ENCODE measurements around the gene ZNF785.

ZNF785 gene

DNA sequence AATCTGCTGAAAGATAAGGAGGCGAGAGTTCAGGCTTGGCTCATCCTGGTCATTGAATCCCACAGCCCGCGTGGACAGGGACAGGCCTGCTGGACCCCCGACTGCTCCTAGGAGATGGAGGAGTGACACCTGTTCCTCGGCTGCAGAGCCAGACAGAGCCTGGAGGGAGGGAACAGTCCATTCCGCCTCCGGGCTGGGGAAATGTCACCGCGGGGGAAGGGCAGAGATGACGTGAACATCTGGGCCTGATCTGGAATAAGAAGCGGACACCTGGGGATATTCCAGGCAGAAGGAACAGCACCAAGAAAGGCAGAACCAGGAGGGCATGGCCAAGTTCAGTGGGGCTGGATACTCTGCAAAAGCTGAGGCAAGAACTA lies 52.4 kb downstream of the ZNF785 start:
- H3K27ac ChIP-seq, result no peak overlapping the region
- H3K36me3 ChIP-seq (ENCODE audit: control insufficient read depth, insufficient read depth, low read length), result no peaks in the 10 kb centered on the region
- TF ChIP-seq, protein P1, sequence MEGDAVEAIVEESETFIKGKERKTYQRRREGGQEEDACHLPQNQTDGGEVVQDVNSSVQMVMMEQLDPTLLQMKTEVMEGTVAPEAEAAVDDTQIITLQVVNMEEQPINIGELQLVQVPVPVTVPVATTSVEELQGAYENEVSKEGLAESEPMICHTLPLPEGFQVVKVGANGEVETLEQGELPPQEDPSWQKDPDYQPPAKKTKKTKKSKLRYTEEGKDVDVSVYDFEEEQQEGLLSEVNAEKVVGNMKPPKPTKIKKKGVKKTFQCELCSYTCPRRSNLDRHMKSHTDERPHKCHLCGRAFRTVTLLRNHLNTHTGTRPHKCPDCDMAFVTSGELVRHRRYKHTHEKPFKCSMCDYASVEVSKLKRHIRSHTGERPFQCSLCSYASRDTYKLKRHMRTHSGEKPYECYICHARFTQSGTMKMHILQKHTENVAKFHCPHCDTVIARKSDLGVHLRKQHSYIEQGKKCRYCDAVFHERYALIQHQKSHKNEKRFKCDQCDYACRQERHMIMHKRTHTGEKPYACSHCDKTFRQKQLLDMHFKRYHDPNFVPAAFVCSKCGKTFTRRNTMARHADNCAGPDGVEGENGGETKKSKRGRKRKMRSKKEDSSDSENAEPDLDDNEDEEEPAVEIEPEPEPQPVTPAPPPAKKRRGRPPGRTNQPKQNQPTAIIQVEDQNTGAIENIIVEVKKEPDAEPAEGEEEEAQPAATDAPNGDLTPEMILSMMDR (IDR thresholded peaks at IDR 0.05), result no peak
- H3K4me2 ChIP-seq (ENCODE audit: low read length), result no peak overlapping the region
- H3K9me3 ChIP-seq (ENCODE audit: control insufficient read depth, low read length), result no peaks in the 10 kb centered on the region
- no peak overlapping the region for H2AFZ ChIP-seq
- no peak overlapping the region for H3K9ac ChIP-seq
- peaks cover 12% of the 10 kb centered on the region for H3K79me2 ChIP-seq
- peaks cover 12% of the 10 kb centered on the region for H3K4me1 ChIP-seq
- H3K27me3 ChIP-seq (ENCODE audit: control insufficient read depth, insufficient read depth, low read length), result no peaks in the 10 kb centered on the region
- no peak overlapping the region for H3K4me3 ChIP-seq (ENCODE audit: low read depth, low read length)

DNA sequence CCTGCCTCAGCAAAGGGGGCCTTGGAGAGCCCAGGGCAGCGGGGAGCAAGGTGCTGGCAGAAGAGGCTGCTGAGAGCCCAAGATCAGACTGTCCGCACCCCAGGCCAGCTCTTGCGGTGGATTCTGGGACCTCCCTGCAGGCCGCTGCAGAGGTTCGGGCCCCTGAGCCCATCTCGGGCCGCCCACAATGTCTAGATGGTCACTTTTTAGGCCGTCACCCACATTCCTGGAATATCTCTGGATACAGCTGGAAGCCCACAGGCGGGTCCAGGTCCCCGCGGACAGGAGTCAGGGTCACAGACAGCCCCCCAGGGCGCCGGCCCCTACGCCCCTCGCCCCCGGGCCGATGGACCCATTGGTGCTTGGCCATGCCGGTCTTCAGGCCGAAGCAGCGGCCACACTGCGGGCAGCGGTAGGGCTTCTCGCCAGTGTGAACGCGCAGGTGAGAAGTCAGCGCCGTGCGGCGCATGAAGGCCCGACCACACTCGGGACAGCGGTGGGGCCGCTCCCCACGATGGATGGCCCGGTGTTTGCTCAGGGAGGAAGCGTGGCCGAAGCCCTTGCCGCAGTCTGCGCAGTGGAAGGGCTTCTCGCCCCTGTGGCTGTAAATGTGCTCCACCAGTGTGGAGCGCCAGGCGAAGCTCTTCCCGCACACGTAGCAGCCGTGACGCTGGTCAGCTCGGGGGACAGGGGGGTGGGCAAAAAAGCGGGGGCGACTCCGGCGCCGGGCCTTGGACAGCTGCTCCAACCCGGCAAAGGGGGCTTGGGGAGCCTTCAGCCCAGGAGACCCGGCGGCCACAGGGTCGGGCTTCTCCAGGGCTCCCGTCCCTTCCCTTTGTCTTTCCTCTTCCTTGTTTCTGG lies 53.0 kb downstream of the ZNF785 start:
- peaks cover 12% of the 10 kb centered on the region for H3K79me2 ChIP-seq
- no peak overlapping the region for H3K27ac ChIP-seq
- no peak overlapping the region for H3K9ac ChIP-seq
- H3K4me1 ChIP-seq, result peaks cover 19% of the 10 kb centered on the region
- TF ChIP-seq, protein P1 (IDR thresholded peaks at IDR 0.05), result no peak
- H3K4me2 ChIP-seq (ENCODE audit: low read length), result no peak overlapping the region
- no peak overlapping the region for H3K4me3 ChIP-seq (ENCODE audit: low read depth, low read length)
- H3K27me3 ChIP-seq (ENCODE audit: control insufficient read depth, insufficient read depth, low read length), result no peaks in the 10 kb centered on the region
- no peaks in the 10 kb centered on the region for H3K9me3 ChIP-seq (ENCODE audit: control insufficient read depth, low read length)
- H3K36me3 ChIP-seq (ENCODE audit: control insufficient read depth, insufficient read depth, low read length), result no peaks in the 10 kb centered on the region
- H2AFZ ChIP-seq, result no peak overlapping the region

Data from parathyroid adenoma (tissue), 2 donors.